ENCODE data around the gene GDPD3. TPM values are rescaled to one million over a fixed set of nuclear protein-coding genes. Genes with fewer than 3 reads are reported as not detected.

The GDPD3 gene
- total and polyA plus RNA-seq, 9 of the 15 experiments (the other 6 are each of a cell fraction or from before 2014, with no cell fraction given), result 0.47 to 3.9 (median 1.1) TPM

GRCh38 chr16:30064729-30065101 is 48.6 kb downstream of the GDPD3 start (continued):
- TF ChIP-seq NCOA1 (IDR thresholded peaks at IDR 0.05; ENCODE audit: low read depth) (no peak), MIER1 (IDR thresholded peaks at IDR 0.05; ENCODE audit: low read depth) (no peak), ZNF764 (CRISPR knock-in tag; IDR thresholded peaks at IDR 0.05; ENCODE audit: low read depth) (no peak), ZNF707 (CRISPR knock-in tag; conservative IDR thresholded peaks at IDR 0.05) (no peak), GABPB1 (CRISPR knock-in tag; IDR thresholded peaks at IDR 0.05) (no peak), KLF16 (IDR thresholded peaks at IDR 0.05) (no peak), MEIS2 (IDR thresholded peaks at IDR 0.05; ENCODE audit: partially characterized antibody) (no peak)

DNA sequence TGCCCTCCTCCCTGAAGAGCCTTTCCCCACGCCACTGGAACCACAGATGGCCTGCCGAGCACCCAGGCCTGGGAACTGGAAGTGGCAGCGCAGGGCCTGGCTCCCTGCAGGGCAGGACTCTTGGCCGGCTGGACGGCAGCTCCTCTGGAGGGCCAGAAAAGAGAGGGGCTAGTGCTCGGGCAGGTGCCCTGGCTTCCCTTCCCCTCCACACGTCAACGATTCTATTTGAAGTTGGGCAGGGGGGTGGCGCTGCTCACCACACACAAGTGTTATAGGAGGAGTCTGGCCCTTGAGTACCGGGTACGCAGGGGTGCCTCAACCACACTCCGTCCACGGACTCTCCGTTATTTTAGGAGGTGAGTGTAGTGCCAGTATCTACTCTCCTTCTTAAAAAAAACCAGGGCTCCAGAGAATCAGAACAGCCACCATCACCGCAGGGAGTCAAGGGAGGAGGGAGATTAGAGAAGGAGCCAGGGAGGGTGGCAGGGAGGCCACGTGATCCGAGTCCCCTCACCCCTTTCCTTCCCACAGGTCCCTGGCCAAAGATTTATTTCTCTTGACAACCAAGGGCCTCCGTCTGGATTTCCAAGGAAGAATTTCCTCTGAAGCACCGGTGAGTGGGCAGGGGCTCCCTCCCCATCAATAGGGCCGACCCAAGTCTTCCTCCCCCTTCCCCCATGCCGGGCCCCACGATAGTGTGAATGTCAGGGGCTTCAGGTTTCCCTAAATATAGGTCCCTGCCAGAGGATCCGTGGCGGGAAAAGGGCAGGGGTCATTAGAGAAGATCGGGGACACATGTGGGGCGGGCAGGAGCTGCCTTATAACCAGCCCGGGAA is 49.2 kb downstream of the GDPD3 start:
- Histone ChIP-seq H3K9me3 (replicated peaks; ENCODE audit: control insufficient read depth, insufficient read depth, low read depth, low read length) (no peaks in the 10 kb centered on the region), H3K9ac (ENCODE audit: insufficient read depth in 1 of 2, low read depth in 2 of 2, low read length in 2 of 2) (peak overlapping the region; percentile 93 to 100), H3K9me1 (ENCODE audit: control insufficient read depth, insufficient read depth, low read length) (peaks cover 8% of the 10 kb centered on the region), H3K4me2 (ENCODE audit: insufficient read depth, low read length) (peak overlapping the region; percentile 92), H3K27me3 (ENCODE audit: control insufficient read depth in 2 of 2, insufficient read depth in 2 of 2, low read length in 2 of 2) (no peaks in the 10 kb centered on the region), H4K20me1 (replicated peaks; ENCODE audit: control insufficient read depth, insufficient read depth, low read length) (peaks cover 30% of the 10 kb centered on the region), H2AFZ (ENCODE audit: low read depth, low read length) (peak overlapping the region; percentile 76), H3K36me3 (ENCODE audit: control insufficient read depth, insufficient read depth, low read length) (peaks cover 30% of the 10 kb centered on the region), H3K4me3 (peak overlapping the region; percentile 88), H3K79me2 (ENCODE audit: control insufficient read depth, insufficient read depth, low read length) (peaks cover 59% of the 10 kb centered on the region), H3K27ac (ENCODE audit: extremely low read depth, low read depth, low read length) (peak overlapping the region; percentile 99), H3K4me1 (replicated peaks in 1 of 2; ENCODE audit: control insufficient read depth in 2 of 2, insufficient read depth in 2 of 2, low read length in 2 of 2) (peaks cover 35 to 54% of the 10 kb centered on the region in 2 experiments)
- no TSS peak for BruUV-seq (replicated peaks)
- ATAC-seq (peak; percentile 8), DNase-seq (ENCODE audit: extremely low read depth in 1 of 4, low spot score in 3 of 4) (peak; percentile 67 to 81 (median 74)), FAIRE-seq (peak; percentile 74)
- WGBS (ENCODE audit: insufficient coverage, low coverage, missing lambda C conversion rate), result 7% methylated on average over 26 of the region's 27 CpGs
- POLR2A ChIA-PET, result interaction anchor here (0.6 to 2.0 kb wide), 5 partner anchors 10 to 648 kb away, joined by 3 to 13 read pairs (median 3); a partner anchor contains a TSS
- intact Hi-C loops (cut with micrococcal nuclease), result loop anchor here (10.0 kb wide), 2 partner anchors 311 to 591 kb away; partner anchors contain the start of genes FBRS, MYL11, PRR14 and TBC1D10B
- CTCF ChIA-PET (ENCODE audit: low intra/inter-chr PET ratio), result no interaction called here
- in situ Hi-C loops (cut with MboI), result no loop called here
- no peak for TF ChIP-seq ZNF318 (IDR thresholded peaks at IDR 0.05; ENCODE audit: borderline replicate concordance in 1 of 2, low read depth in 1 of 2)
- TF ChIP-seq, protein P1, sequence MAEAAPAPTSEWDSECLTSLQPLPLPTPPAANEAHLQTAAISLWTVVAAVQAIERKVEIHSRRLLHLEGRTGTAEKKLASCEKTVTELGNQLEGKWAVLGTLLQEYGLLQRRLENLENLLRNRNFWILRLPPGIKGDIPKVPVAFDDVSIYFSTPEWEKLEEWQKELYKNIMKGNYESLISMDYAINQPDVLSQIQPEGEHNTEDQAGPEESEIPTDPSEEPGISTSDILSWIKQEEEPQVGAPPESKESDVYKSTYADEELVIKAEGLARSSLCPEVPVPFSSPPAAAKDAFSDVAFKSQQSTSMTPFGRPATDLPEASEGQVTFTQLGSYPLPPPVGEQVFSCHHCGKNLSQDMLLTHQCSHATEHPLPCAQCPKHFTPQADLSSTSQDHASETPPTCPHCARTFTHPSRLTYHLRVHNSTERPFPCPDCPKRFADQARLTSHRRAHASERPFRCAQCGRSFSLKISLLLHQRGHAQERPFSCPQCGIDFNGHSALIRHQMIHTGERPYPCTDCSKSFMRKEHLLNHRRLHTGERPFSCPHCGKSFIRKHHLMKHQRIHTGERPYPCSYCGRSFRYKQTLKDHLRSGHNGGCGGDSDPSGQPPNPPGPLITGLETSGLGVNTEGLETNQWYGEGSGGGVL (CRISPR knock-in tag; IDR thresholded peaks at IDR 0.05), result no peak

Measured in K562 (cell line).